ENCODE measurements around the gene NECAB3. TPM values are rescaled to one million over a fixed set of nuclear protein-coding genes. Genes with fewer than 3 reads are reported as not detected.
A peak's percentile ranks its signal among the peaks of the same experiment; 100 is the strongest.

The NECAB3 gene
- total and polyA plus RNA-seq, 2 donors (not counting 1 experiment from before 2014, with no cell fraction given): 8.5 to 11.8 TPM

DNA sequence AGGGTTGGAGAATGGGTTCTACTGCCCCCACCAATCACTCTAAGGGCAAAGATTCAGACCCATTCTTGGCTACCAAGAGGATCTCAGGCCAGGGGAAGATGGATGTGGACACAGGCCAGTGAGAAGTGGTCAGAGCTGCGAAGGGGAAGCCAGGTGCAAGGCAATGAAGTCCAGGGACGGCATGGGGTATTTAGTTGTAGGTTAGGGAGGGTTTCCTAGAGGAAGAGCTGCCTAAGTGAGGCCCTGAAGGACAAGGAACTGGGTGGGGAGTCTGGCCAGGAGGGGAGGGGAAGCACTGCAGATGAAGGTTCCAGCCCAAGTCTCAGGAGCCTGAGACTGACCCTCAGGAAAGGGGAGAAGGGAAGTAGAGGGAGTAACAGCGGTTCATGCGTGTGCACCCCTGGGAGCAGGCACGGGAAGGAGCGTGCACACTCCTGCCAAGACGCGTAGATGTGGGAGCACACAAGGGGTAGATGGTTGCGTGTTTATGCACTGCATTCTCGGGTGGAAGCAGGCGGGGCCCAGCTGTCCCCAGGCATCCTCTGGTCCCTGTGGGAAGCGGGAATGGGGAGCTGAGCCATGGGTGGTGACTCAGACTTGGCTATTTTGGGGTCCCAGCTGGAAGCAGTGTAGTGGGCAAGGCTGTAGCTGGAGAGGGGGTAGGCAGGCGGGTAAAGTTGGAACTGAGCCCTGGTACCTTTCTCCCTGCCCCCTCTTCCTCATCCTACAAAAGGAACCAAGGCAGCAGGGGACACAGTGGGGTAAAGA is 4.2 kb downstream of the NECAB3 start:
- 93% methylated on average over 12 of the region's 13 CpGs for WGBS (ENCODE audit: insufficient coverage)
- H4K20me1 ChIP-seq (ENCODE audit: control insufficient read depth, insufficient read depth, low read length, poor library complexity, severe bottlenecking): no peaks in the 10 kb centered on the region
- H3K9me3 ChIP-seq (ENCODE audit: control extremely low read depth in 1 of 3, control insufficient read depth in 2 of 3, insufficient read depth in 1 of 3, low read length in 2 of 3): no peaks in the 10 kb centered on the region
- H3K27ac Mint-ChIP-seq: no peak overlapping the region
- peaks cover 3% of the 10 kb centered on the region for H3K79me2 ChIP-seq (ENCODE audit: control insufficient read depth, insufficient read depth, low read length)
- no peak overlapping the region for H3K4me3 ChIP-seq (ENCODE audit: control extremely low read depth in 1 of 5, extremely low read depth in 1 of 5, insufficient read depth in 1 of 5, low read depth in 2 of 5, low read length in 4 of 5)
- no peak overlapping the region for H3K9ac ChIP-seq (ENCODE audit: low read length)
- ChIA-PET CTCF (interaction anchor here (1.2 to 6.1 kb wide), 5 partner anchors 9 to 276 kb away, joined by 3 to 61 read pairs (median 17); no protein-coding TSS in a partner anchor), POLR2A (interaction anchor here (2.3 kb wide), 1 partner anchor 15 kb away, joined by 6 read pairs; no protein-coding TSS in a partner anchor)
- ATAC-seq (ENCODE audit: low read depth) (no peak), DNase-seq (no peak)
- intact Hi-C loops (cut with micrococcal nuclease): loop anchor here (2.0 to 5.0 kb wide), 4 partner anchors 113 to 397 kb away; partner anchors contain the start of gene RALY
- no peaks in the 10 kb centered on the region for H3K27me3 ChIP-seq (replicated peaks in 1 of 4; ENCODE audit: control extremely low read depth in 1 of 4, control insufficient read depth in 3 of 4, insufficient read depth in 4 of 4, low read length in 3 of 4)
- H2AFZ ChIP-seq (ENCODE audit: insufficient read depth, low read depth, low read length, poor library complexity, severe bottlenecking): no peak overlapping the region
- peaks cover 20 to 42% of the 10 kb centered on the region in 2 donors for H3K4me1 ChIP-seq (ENCODE audit: control insufficient read depth in 2 of 2, insufficient read depth in 2 of 2, low read length in 2 of 2)
- no peak overlapping the region for H3K4me3 Mint-ChIP-seq
- no peaks in the 10 kb centered on the region for H3K27me3 Mint-ChIP-seq
- no peak for TF ChIP-seq EZH2 (IDR thresholded peaks at IDR 0.05; ENCODE audit: borderline replicate concordance, insufficient read depth, low read depth, low read length, poor library complexity, severe bottlenecking)
- TF ChIP-seq, protein P1, sequence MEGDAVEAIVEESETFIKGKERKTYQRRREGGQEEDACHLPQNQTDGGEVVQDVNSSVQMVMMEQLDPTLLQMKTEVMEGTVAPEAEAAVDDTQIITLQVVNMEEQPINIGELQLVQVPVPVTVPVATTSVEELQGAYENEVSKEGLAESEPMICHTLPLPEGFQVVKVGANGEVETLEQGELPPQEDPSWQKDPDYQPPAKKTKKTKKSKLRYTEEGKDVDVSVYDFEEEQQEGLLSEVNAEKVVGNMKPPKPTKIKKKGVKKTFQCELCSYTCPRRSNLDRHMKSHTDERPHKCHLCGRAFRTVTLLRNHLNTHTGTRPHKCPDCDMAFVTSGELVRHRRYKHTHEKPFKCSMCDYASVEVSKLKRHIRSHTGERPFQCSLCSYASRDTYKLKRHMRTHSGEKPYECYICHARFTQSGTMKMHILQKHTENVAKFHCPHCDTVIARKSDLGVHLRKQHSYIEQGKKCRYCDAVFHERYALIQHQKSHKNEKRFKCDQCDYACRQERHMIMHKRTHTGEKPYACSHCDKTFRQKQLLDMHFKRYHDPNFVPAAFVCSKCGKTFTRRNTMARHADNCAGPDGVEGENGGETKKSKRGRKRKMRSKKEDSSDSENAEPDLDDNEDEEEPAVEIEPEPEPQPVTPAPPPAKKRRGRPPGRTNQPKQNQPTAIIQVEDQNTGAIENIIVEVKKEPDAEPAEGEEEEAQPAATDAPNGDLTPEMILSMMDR (IDR thresholded peaks at IDR 0.05): no peak
- H3K36me3 ChIP-seq (replicated peaks in 1 of 2; ENCODE audit: control extremely low read depth in 1 of 2, control insufficient read depth in 1 of 2, extremely low read depth in 1 of 2, insufficient read depth in 2 of 2, low read length in 1 of 2): no peaks in the 10 kb centered on the region
- H3K27ac ChIP-seq (ENCODE audit: low read length in 2 of 2): no peak overlapping the region
- peaks cover 34% of the 10 kb centered on the region for H3K4me1 Mint-ChIP-seq
- no peak overlapping the region for H3K4me2 ChIP-seq (replicated peaks; ENCODE audit: low read depth, low read length, poor library complexity, severe bottlenecking)
- no peaks in the 10 kb centered on the region for H3K9me3 Mint-ChIP-seq (ENCODE audit: insufficient read depth)

DNA sequence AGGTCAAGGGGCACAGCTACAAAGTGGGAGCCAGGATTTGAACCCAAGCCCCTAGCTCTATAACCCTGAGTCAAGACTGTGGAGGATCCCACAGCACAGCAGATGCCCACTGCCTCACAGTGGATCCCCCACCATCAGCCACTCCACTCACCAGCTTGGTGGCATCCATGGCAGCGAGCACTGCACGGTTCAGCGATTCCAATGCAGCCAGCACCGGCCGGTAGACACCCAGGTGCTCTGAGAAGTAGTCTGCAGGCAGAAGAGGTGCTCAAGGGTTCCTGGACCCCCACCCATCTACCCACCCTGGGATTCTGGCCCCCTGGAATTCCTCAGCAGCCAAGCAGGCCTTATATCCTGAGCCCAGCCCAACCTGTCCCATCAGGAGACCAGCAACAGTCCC is 5.0 kb downstream of the NECAB3 start:
- Histone ChIP-seq H4K20me1 (ENCODE audit: control insufficient read depth, insufficient read depth, low read length, poor library complexity, severe bottlenecking) (no peaks in the 10 kb centered on the region), H3K4me3 (ENCODE audit: control extremely low read depth in 1 of 5, extremely low read depth in 1 of 5, insufficient read depth in 1 of 5, low read depth in 2 of 5, low read length in 4 of 5) (no peak overlapping the region), H3K9me3 (ENCODE audit: control extremely low read depth in 1 of 3, control insufficient read depth in 2 of 3, insufficient read depth in 1 of 3, low read length in 2 of 3) (no peaks in the 10 kb centered on the region), H3K36me3 (replicated peaks in 1 of 2; ENCODE audit: control extremely low read depth in 1 of 2, control insufficient read depth in 1 of 2, extremely low read depth in 1 of 2, insufficient read depth in 2 of 2, low read length in 1 of 2) (no peaks in the 10 kb centered on the region), H2AFZ (ENCODE audit: insufficient read depth, low read depth, low read length, poor library complexity, severe bottlenecking) (no peak overlapping the region), H3K4me1 (ENCODE audit: control insufficient read depth in 2 of 2, insufficient read depth in 2 of 2, low read length in 2 of 2) (peaks cover 17 to 41% of the 10 kb centered on the region in 2 donors), H3K79me2 (ENCODE audit: control insufficient read depth, insufficient read depth, low read length) (peaks cover 3% of the 10 kb centered on the region), H3K4me2 (replicated peaks; ENCODE audit: low read depth, low read length, poor library complexity, severe bottlenecking) (no peak overlapping the region), H3K27ac (ENCODE audit: low read length in 2 of 2) (no peak overlapping the region), H3K9ac (ENCODE audit: low read length) (no peak overlapping the region), H3K27me3 (replicated peaks in 1 of 4; ENCODE audit: control extremely low read depth in 1 of 4, control insufficient read depth in 3 of 4, insufficient read depth in 4 of 4, low read length in 3 of 4) (no peaks in the 10 kb centered on the region)
- CTCF ChIA-PET: interaction anchor here (0.5 to 6.1 kb wide), 16 partner anchors 8 to 400 kb away, joined by 3 to 61 read pairs (median 8); partner anchors contain the start of gene CBFA2T2
- WGBS (ENCODE audit: insufficient coverage): 73% methylated on average over 4 of the region's 5 CpGs
- Mint-ChIP-seq H3K9me3 (ENCODE audit: insufficient read depth) (no peaks in the 10 kb centered on the region), H3K4me3 (peak overlapping the region; percentile 9), H3K27me3 (no peaks in the 10 kb centered on the region), H3K4me1 (peaks cover 39% of the 10 kb centered on the region), H3K27ac (no peak overlapping the region)
- no peak for TF ChIP-seq EZH2 (IDR thresholded peaks at IDR 0.05; ENCODE audit: borderline replicate concordance, insufficient read depth, low read depth, low read length, poor library complexity, severe bottlenecking)
- TF ChIP-seq, protein P1 (IDR thresholded peaks at IDR 0.05): no peak
- intact Hi-C loops (cut with micrococcal nuclease): loop anchor here (2.0 to 5.0 kb wide), 4 partner anchors 112 to 398 kb away; partner anchors contain the start of gene RALY
- DNase-seq: no peak
- POLR2A ChIA-PET: interaction anchor here (2.3 kb wide), 1 partner anchor 16 kb away, joined by 6 read pairs; no protein-coding TSS in a partner anchor
- no peak for ATAC-seq (ENCODE audit: low read depth)

Data from B cell (primary cell).